K562 (cell line): Measurements from ENCODE around the gene TCF12. TPM values are rescaled to one million over a fixed set of nuclear protein-coding genes. Genes with fewer than 3 reads are reported as not detected.

ENCODE experiments used
- ATAC-seq: fragments of 200-7000 bp; cut with Tn5 transposase; 3 replicates; pipeline ENCODE4 v1.9.1; 2020; ENCODE audit warnings: moderate library complexity
- BruUV-seq: library from RNA; stranded (reverse); fragments of 400-500 nt; replicated peaks from 2 replicates; lab custom pipeline; 2021; lab: Mats Ljungman, UMichigan
- CTCF ChIA-PET: fragments of 300-600 bp; formaldehyde crosslinking; extraction: SDS; loops from one replicate; lab custom pipeline; 2021; ENCODE audit warnings: low intra/inter-chr PET ratio; lab: Yijun Ruan, JAX
- POLR2A ChIA-PET: fragments of 300-600, 350-650 bp; sonication (Branson Sonifier 250); formaldehyde crosslinking; extraction: SDS; loops from one replicate; lab custom pipeline; 2021; ENCODE audit warnings: antibody characterized with exemption, inconsistent platforms; lab: Yijun Ruan, JAX
- DNase-seq, 4 experiments: peaks; one replicate each; pipeline versions ENCODE4 v3.0.0 to v3.0.0-alpha.2; 2011 to 2018; ENCODE audit warnings: low spot score in 3 of 4, mixed read lengths in 3 of 4; ENCODE audit errors: extremely low read depth in 1 of 4
- FAIRE-seq: peaks from 2 replicates; lab custom pipeline; 2011; peaks lifted over from hg19 to GRCh38; lab: Jason Lieb, UNC
- H2AFZ ChIP-seq: 2 replicates; pipeline ENCODE4 v1.6.0; 2011; ENCODE audit warnings: low read depth, low read length, control low read depth, inconsistent platforms
- H3K27ac ChIP-seq: fragments of 200-600 bp; 3 replicates; pipeline ENCODE4 v1.8.0; 2011; ENCODE audit warnings: low read depth, mild to moderate bottlenecking, control low read depth, inconsistent platforms, low read length, moderate library complexity, mixed read lengths; ENCODE audit errors: extremely low read depth
- H3K27me3 ChIP-seq, 2 experiments: fragments of 300-600 bp in 1 of 2; 2 replicates in 1 of 2; 3 replicates in 1 of 2; pipeline versions ENCODE4 v1.6.0 to v1.8.0; 2011; ENCODE audit warnings: inconsistent platforms in 2 of 2, low read length in 2 of 2, mild to moderate bottlenecking in 1 of 2, mixed read lengths in 1 of 2, moderate library complexity in 1 of 2; ENCODE audit not compliant: control insufficient read depth in 2 of 2, insufficient read depth in 2 of 2
- H3K36me3 ChIP-seq: fragments of 300-600 bp; 3 replicates; pipeline ENCODE4 v1.8.0; 2011; ENCODE audit warnings: mild to moderate bottlenecking, low read length, inconsistent platforms; ENCODE audit not compliant: control insufficient read depth, insufficient read depth
- H3K4me1 ChIP-seq, 2 experiments: fragments of 200-600 bp in 1 of 2; replicated peaks in 1 of 2; 2 replicates in 1 of 2; 3 replicates in 1 of 2; pipeline versions ENCODE4 v1.5.1 to v1.8.0; 2011; ENCODE audit warnings: inconsistent platforms in 2 of 2, low read length in 2 of 2, mild to moderate bottlenecking in 1 of 2, mixed read lengths in 1 of 2, moderate library complexity in 1 of 2; ENCODE audit not compliant: control insufficient read depth in 2 of 2, insufficient read depth in 2 of 2
- H3K4me2 ChIP-seq: 2 replicates; pipeline ENCODE4 v1.6.1; 2011; ENCODE audit warnings: low read length, control low read depth, inconsistent platforms, mixed read lengths; ENCODE audit not compliant: insufficient read depth
- H3K4me3 ChIP-seq: fragments of 200-600 bp; sonication (generic), shearing (Covaris generic); 2 replicates; pipeline ENCODE4 v1.5.1; 2016; ENCODE audit warnings: control low read depth, inconsistent platforms
- H3K79me2 ChIP-seq: fragments of 200-600 bp; 3 replicates; pipeline ENCODE4 v1.8.0; 2011; ENCODE audit warnings: low read length, inconsistent platforms; ENCODE audit not compliant: control insufficient read depth, insufficient read depth
- H3K9ac ChIP-seq, 2 experiments: 2 replicates each; pipeline versions ENCODE4 v1.6.0 to v1.6.1; 2011; ENCODE audit warnings: low read depth in 2 of 2, low read length in 2 of 2, control low read depth in 1 of 2, inconsistent platforms in 1 of 2, mild to moderate bottlenecking in 1 of 2, mixed read lengths in 1 of 2; ENCODE audit not compliant: insufficient read depth in 1 of 2
- H3K9me1 ChIP-seq: one replicate; pipeline ENCODE4 v1.6.0; 2011; ENCODE audit warnings: inconsistent platforms, mild to moderate bottlenecking, low read length, moderate library complexity; ENCODE audit not compliant: control insufficient read depth, insufficient read depth
- H3K9me3 ChIP-seq: replicated peaks from 2 replicates; pipeline ENCODE4 v1.5.1; 2011; ENCODE audit warnings: low read depth, low read length, inconsistent platforms; ENCODE audit not compliant: control insufficient read depth, insufficient read depth
- H4K20me1 ChIP-seq: replicated peaks from 2 replicates; pipeline ENCODE4 v1.6.1; 2011; ENCODE audit warnings: low read length, inconsistent platforms, mixed read lengths; ENCODE audit not compliant: control insufficient read depth, insufficient read depth
- CEBPG ChIP-seq, 3 experiments: fragments of 200-800 bp in 1 of 3; sonication (Bioruptor generic) in 1 of 3; sonication (generic) in 1 of 3; formaldehyde crosslinking in 1 of 3; IDR thresholded peaks in 2 of 3; conservative IDR thresholded peaks in 1 of 3; 2 replicates each; pipeline versions ENCODE4 v1.6.1 to v1.8.0; 2016 to 2022; ENCODE audit warnings: missing compliant biosample characterization in 2 of 3, missing genetic modification characterization in 2 of 3, mild to moderate bottlenecking in 1 of 3, missing genetic modification reagents in 1 of 3
- DIDO1 ChIP-seq: fragments of 450-650 bp; IDR thresholded peaks from 2 replicates; pipeline ENCODE4 v1.6.1; 2016; ENCODE audit warnings: low read depth, missing biosample characterization, missing genetic modification characterization
- ESRRA ChIP-seq: fragments of 450-650 bp; IDR thresholded peaks from 2 replicates; pipeline ENCODE4 v1.6.1; 2014; ENCODE audit warnings: low read depth, mild to moderate bottlenecking, moderate library complexity, borderline replicate concordance
- GTF2A2 ChIP-seq: IDR thresholded peaks from 2 replicates; pipeline ENCODE4 v1.6.1; 2016; ENCODE audit warnings: mild to moderate bottlenecking, missing genetic modification characterization, missing compliant biosample characterization
- HSF4 ChIP-seq: fragments of 250-450 bp; sonication (Bioruptor Pico); IDR thresholded peaks from 2 replicates; pipeline ENCODE4 v2.1.2; 2022; ENCODE audit warnings: mild to moderate bottlenecking, moderate library complexity, borderline replicate concordance
- KAT7 ChIP-seq: sonication (generic); formaldehyde crosslinking; IDR thresholded peaks from 2 replicates; pipeline ENCODE4 v1.8.0; 2022; ENCODE audit warnings: missing genetic modification reagents, mild to moderate bottlenecking, borderline replicate concordance
- LEF1 ChIP-seq: fragments of 450-650 bp; IDR thresholded peaks from 2 replicates; pipeline ENCODE4 v1.6.1; 2016; ENCODE audit warnings: mild to moderate bottlenecking
- MAFG ChIP-seq: fragments of 450-650 bp; conservative IDR thresholded peaks from 2 replicates; pipeline ENCODE4 v1.6.1; 2016; ENCODE audit warnings: missing genetic modification characterization, missing compliant biosample characterization
- MEF2A ChIP-seq: IDR thresholded peaks from 2 replicates; pipeline ENCODE4 v1.6.1; 2011; ENCODE audit warnings: low read depth, mild to moderate bottlenecking, low read length, moderate library complexity; ENCODE audit not compliant: control insufficient read depth
- NFE2 ChIP-seq: IDR thresholded peaks from 2 replicates; pipeline ENCODE4 v1.6.1; 2014; ENCODE audit warnings: antibody characterized with exemption, low read depth
- NR2C2 ChIP-seq, 2 experiments: fragments of 200-800 bp in 1 of 2; sonication (Bioruptor generic) in 1 of 2; sonication (generic) in 1 of 2; formaldehyde crosslinking in 1 of 2; IDR thresholded peaks; 2 replicates each; pipeline versions ENCODE4 v1.6.1 to v1.8.0; 2016 to 2022; ENCODE audit warnings: mild to moderate bottlenecking in 1 of 2, missing compliant biosample characterization in 1 of 2, missing genetic modification characterization in 1 of 2, missing genetic modification reagents in 1 of 2
- NR3C1 ChIP-seq: sonication (generic); formaldehyde crosslinking; IDR thresholded peaks from 2 replicates; pipeline ENCODE4 v1.8.1; 2022; ENCODE audit warnings: missing genetic modification reagents
- SMC3 ChIP-seq: conservative IDR thresholded peaks from 2 replicates; pipeline ENCODE4 v1.6.1; 2011; ENCODE audit warnings: low read depth, low read length, improper control_type of control experiment; ENCODE audit not compliant: insufficient read depth
- ZNF175 ChIP-seq: fragments of 200-800 bp; sonication (Bioruptor generic); IDR thresholded peaks from 2 replicates; pipeline ENCODE4 v1.6.1; 2016; ENCODE audit warnings: low read depth, mild to moderate bottlenecking, missing genetic modification characterization, missing compliant biosample characterization
- WGBS: fragments of 100-300 bp; shearing (Covaris generic); methylation state at CpG from one replicate; pipeline ENCODE4 v1.1.6; 2016; ENCODE audit warnings: low coverage, mixed read lengths; ENCODE audit not compliant: insufficient coverage; ENCODE audit errors: missing lambda C conversion rate; 5-methylcytosine and 5-hydroxymethylcytosine counted together
- in situ Hi-C: fragments of 300-500 bp; cut with MboI; formaldehyde crosslinking; loops from 4 replicates; pipeline ENCODE4 v1.15.0; 2018; ENCODE audit warnings: inconsistent platforms, mixed read lengths
- intact Hi-C: fragments of 100-400 bp; cut with micrococcal nuclease; formaldehyde crosslinking; loops from 2 replicates; pipeline ENCODE4 v1.14.2; 2022
- polyA plus RNA-seq, 8 experiments: library from polyadenylated mRNA; depleted of rRNA in 4 of 8; stranded (reverse) in 5 of 8; unstranded in 3 of 8; fragments of >200 nt; fragmentation: Nextera tagmentation in 2 of 8; fragmentation: Illumina TruSeq in 1 of 8; extraction: Ambion mirVana in 2 of 8; extraction: Trizol in 1 of 8; gene quantifications; 2 replicates each; pipeline versions ENCODE4 v1.2.1 to v1.2.3, GENCODE V29; 2011 to 2014; ENCODE audit warnings: inconsistent platforms in 1 of 8, missing spikeins in 1 of 8
- total RNA-seq, 7 experiments: library from RNA; depleted of rRNA in 6 of 7; stranded (reverse); fragments of >200 nt in 6 of 7; fragmentation: Illumina TruSeq in 2 of 7; extraction: Trizol in 2 of 7; gene quantifications; 2 replicates each; pipeline versions ENCODE4 v1.2.1 to v1.2.3, GENCODE V29; 2011 to 2021; ENCODE audit warnings: low replicate concordance in 1 of 7
- TF ChIP-seq, protein P1 (sequence below): fragments of 250-450 bp; sonication (Bioruptor Pico); IDR thresholded peaks from 2 replicates; pipeline ENCODE4 v1.4.0; 2020; ENCODE audit warnings: mild to moderate bottlenecking, moderate library complexity
- TF ChIP-seq, protein P2 (sequence below), 2 experiments: fragments of 450-650 bp in 1 of 2; IDR thresholded peaks; 2 replicates each; pipeline ENCODE4 v1.6.1; 2011 to 2017; ENCODE audit warnings: low read depth in 2 of 2, antibody characterized with exemption in 1 of 2, borderline replicate concordance in 1 of 2, low read length in 1 of 2, mild to moderate bottlenecking in 1 of 2, mixed read lengths in 1 of 2; ENCODE audit not compliant: control insufficient read depth in 1 of 2

TCF12 gene
- total and polyA plus RNA-seq, 9 of the 15 experiments (the other 6 are each of a cell fraction or from before 2014, with no cell fraction given): 10.5 to 132 (median 52.9) TPM

DNA sequence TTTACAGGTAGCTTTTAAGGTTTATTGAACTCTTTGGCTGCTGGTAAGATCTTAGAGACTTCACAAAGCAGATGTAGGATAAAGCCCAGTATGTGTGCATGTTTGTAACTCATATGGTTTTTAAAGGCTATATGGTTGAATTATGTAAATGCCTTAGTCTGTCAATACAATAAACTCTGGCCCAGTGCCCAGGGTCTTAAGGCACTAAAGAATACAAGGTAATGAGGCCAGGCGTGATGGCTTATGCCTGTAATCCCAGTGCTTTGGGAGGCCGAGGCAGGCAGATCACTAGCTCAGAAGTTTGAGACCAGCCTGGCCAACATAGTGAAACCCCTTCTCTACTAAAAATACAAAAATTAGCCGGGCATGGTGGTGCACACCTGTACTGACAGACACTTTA, 287.6 kb downstream of the TCF12 start:
- Histone ChIP-seq H3K36me3 (no peaks in the 10 kb centered on the region), H3K9me3 (no peaks in the 10 kb centered on the region), H3K4me2 (no peak overlapping the region), H3K27ac (no peak overlapping the region), H4K20me1 (no peaks in the 10 kb centered on the region), H3K9ac (no peak overlapping the region), H3K4me3 (no peak overlapping the region), H2AFZ (no peak overlapping the region), H3K9me1 (no peaks in the 10 kb centered on the region), H3K79me2 (no peaks in the 10 kb centered on the region), H3K27me3 (no peaks in the 10 kb centered on the region), H3K4me1 (no peaks in the 10 kb centered on the region)
- no peak for ATAC-seq
- DNase-seq: no peak
- no TSS peak for BruUV-seq
- ChIA-PET POLR2A (interaction anchor here (0.6 kb wide), 2 partner anchors 370 to 559 kb away, joined by 3 read pairs; no protein-coding TSS in a partner anchor), CTCF (no interaction called here)
- FAIRE-seq: no peak
- intact Hi-C loops (no loop called here), in situ Hi-C loops (no loop called here)
- TF ChIP-seq LEF1 (no peak), KAT7 (no peak), NR3C1 (CRISPR knock-in tag) (no peak), DIDO1 (tag) (no peak), GTF2A2 (tag) (no peak), ESRRA (no peak), HSF4 (CRISPR knock-in tag) (no peak), CEBPG (CRISPR knock-in tag; IDR thresholded peaks at IDR 0.05) (no peak), CEBPG (tag; conservative IDR thresholded peaks at IDR 0.05 in 1 of 2, IDR thresholded peaks at IDR 0.05 in 1 of 2) (no peak), NR2C2 (CRISPR knock-in tag; IDR thresholded peaks at IDR 0.05) (no peak), NR2C2 (tag; IDR thresholded peaks at IDR 0.05) (no peak), NFE2 (no peak), SMC3 (no peak), ZNF175 (CRISPR knock-in tag) (no peak), MEF2A (no peak), MAFG (tag) (no peak)
- TF ChIP-seq, protein P1, sequence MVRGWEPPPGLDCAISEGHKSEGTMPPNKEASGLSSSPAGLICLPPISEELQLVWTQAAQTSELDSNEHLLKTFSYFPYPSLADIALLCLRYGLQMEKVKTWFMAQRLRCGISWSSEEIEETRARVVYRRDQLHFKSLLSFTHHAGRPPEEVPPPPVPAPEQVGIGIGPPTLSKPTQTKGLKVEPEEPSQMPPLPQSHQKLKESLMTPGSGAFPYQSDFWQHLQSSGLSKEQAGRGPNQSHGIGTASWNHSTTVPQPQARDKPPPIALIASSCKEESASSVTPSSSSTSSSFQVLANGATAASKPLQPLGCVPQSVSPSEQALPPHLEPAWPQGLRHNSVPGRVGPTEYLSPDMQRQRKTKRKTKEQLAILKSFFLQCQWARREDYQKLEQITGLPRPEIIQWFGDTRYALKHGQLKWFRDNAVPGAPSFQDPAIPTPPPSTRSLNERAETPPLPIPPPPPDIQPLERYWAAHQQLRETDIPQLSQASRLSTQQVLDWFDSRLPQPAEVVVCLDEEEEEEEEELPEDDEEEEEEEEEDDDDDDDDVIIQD (CRISPR knock-in tag): no peak
- TF ChIP-seq, protein P2, sequence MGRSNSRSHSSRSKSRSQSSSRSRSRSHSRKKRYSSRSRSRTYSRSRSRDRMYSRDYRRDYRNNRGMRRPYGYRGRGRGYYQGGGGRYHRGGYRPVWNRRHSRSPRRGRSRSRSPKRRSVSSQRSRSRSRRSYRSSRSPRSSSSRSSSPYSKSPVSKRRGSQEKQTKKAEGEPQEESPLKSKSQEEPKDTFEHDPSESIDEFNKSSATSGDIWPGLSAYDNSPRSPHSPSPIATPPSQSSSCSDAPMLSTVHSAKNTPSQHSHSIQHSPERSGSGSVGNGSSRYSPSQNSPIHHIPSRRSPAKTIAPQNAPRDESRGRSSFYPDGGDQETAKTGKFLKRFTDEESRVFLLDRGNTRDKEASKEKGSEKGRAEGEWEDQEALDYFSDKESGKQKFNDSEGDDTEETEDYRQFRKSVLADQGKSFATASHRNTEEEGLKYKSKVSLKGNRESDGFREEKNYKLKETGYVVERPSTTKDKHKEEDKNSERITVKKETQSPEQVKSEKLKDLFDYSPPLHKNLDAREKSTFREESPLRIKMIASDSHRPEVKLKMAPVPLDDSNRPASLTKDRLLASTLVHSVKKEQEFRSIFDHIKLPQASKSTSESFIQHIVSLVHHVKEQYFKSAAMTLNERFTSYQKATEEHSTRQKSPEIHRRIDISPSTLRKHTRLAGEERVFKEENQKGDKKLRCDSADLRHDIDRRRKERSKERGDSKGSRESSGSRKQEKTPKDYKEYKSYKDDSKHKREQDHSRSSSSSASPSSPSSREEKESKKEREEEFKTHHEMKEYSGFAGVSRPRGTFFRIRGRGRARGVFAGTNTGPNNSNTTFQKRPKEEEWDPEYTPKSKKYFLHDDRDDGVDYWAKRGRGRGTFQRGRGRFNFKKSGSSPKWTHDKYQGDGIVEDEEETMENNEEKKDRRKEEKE (IDR thresholded peaks at IDR 0.05; ENCODE audit: borderline replicate concordance in 1 of 2, control insufficient read depth in 1 of 2, low read depth in 2 of 2, low read length in 1 of 2): no peak
- 95% methylated on average over 3 of the region's 3 CpGs for WGBS
